ENCODE data around the gene SSRP1. TPM values are rescaled to one million over a fixed set of nuclear protein-coding genes. Genes with fewer than 3 reads are reported as not detected.

SSRP1 gene
- total and polyA plus RNA-seq, 9 of the 15 experiments (the other 6 are each of a cell fraction or from before 2014, with no cell fraction given): 91.1 to 416 (median 245) TPM

- TF ChIP-seq NUFIP1 (IDR thresholded peaks at IDR 0.05; ENCODE audit: partially characterized antibody) (no peak), SNRNP70 (optimal IDR thresholded peaks at IDR 0.05; ENCODE audit: low read depth, low read length) (no peak), ATF3 (IDR thresholded peaks at IDR 0.05) (peak; percentile 93), ATF3 (CRISPR knock-in tag; conservative IDR thresholded peaks at IDR 0.05) (0 out of 2 replicates have a peak, but pooled peaks have one; percentile 44), SP2 (IDR thresholded peaks at IDR 0.05; ENCODE audit: extremely low read depth, low read depth, low read length, poor library complexity, severe bottlenecking) (peak; percentile 83), PKNOX1 (IDR thresholded peaks at IDR 0.05) (peak; percentile 39), CCNT2 (IDR thresholded peaks at IDR 0.05; ENCODE audit: borderline replicate concordance, extremely low read depth, insufficient read length, low read depth, low read length) (peak; percentile 72), ZBTB9 (CRISPR knock-in tag; IDR thresholded peaks at IDR 0.05) (no peak), CTBP1 (IDR thresholded peaks at IDR 0.05; ENCODE audit: borderline replicate concordance) (peak; percentile 57), NCOA4 (IDR thresholded peaks at IDR 0.05; ENCODE audit: partially characterized antibody) (no peak), SRSF1 (IDR thresholded peaks at IDR 0.05; ENCODE audit: low read depth, low read length) (no peak), POLR2A (conservative IDR thresholded peaks at IDR 0.05) (peak; percentile 87), MXD1 (CRISPR knock-in tag; IDR thresholded peaks at IDR 0.05; ENCODE audit: borderline replicate concordance, poor library complexity, severe bottlenecking) (no peak), SMARCE1 (IDR thresholded peaks at IDR 0.05) (peak; percentile 56; the same call in 1 of the 2 replicates), OTX1 (CRISPR knock-in tag; IDR thresholded peaks at IDR 0.05) (no peak), RBM22 (IDR thresholded peaks at IDR 0.05; ENCODE audit: low read depth, low read length, poor library complexity, severe bottlenecking) (peak; percentile 65), SRSF7 (optimal IDR thresholded peaks at IDR 0.05; ENCODE audit: low read depth, low read length) (no peak), IRF2 (CRISPR knock-in tag; IDR thresholded peaks at IDR 0.05) (no peak), FOXA3 (CRISPR knock-in tag; conservative IDR thresholded peaks at IDR 0.05 in 1 of 2, IDR thresholded peaks at IDR 0.05 in 1 of 2) (no peak), ZNF780A (CRISPR knock-in tag; IDR thresholded peaks at IDR 0.05) (no peak), FOXJ3 (CRISPR knock-in tag; IDR thresholded peaks at IDR 0.05) (no peak), KAT8 (IDR thresholded peaks at IDR 0.05; ENCODE audit: low read depth) (no peak), ZNF717 (CRISPR knock-in tag; IDR thresholded peaks at IDR 0.05) (no peak), ZNF436 (CRISPR knock-in tag; IDR thresholded peaks at IDR 0.05) (no peak), YY1 (IDR thresholded peaks at IDR 0.05; ENCODE audit: borderline replicate concordance in 1 of 3, control insufficient read depth in 1 of 3, extremely low read depth in 1 of 3, insufficient read depth in 3 of 3, insufficient read length in 1 of 3, insufficient replicate concordance in 2 of 3, low read depth in 1 of 3, low read length in 2 of 3) (peak; percentile 57 to 94 (median 84))
These were observed 10.6 kb downstream of the SSRP1 start, which contains the start of gene TNKS1BP1 (continued) for GRCh38 chr11:57324886-57325734.

Data from K562 (cell line).